GM23248 (cell line): ENCODE measurements around the gene MOB3B.

Source experiments
- EZH2 ChIP-seq: fragments of 200-600 bp; sonication (generic); IDR thresholded peaks from 2 replicates; pipeline ENCODE4 v1.6.1; 2018; ENCODE audit warnings: antibody characterized with exemption, mild to moderate bottlenecking; ENCODE audit not compliant: insufficient read depth, poor library complexity, severe bottlenecking
- EZH2phosphoT487 ChIP-seq: fragments of 200-600 bp; sonication (generic); IDR thresholded peaks from 2 replicates; pipeline ENCODE4 v1.6.1; 2018; ENCODE audit warnings: antibody characterized with exemption, moderate library complexity, mild to moderate bottlenecking, low read depth; ENCODE audit not compliant: insufficient read depth

DNA sequence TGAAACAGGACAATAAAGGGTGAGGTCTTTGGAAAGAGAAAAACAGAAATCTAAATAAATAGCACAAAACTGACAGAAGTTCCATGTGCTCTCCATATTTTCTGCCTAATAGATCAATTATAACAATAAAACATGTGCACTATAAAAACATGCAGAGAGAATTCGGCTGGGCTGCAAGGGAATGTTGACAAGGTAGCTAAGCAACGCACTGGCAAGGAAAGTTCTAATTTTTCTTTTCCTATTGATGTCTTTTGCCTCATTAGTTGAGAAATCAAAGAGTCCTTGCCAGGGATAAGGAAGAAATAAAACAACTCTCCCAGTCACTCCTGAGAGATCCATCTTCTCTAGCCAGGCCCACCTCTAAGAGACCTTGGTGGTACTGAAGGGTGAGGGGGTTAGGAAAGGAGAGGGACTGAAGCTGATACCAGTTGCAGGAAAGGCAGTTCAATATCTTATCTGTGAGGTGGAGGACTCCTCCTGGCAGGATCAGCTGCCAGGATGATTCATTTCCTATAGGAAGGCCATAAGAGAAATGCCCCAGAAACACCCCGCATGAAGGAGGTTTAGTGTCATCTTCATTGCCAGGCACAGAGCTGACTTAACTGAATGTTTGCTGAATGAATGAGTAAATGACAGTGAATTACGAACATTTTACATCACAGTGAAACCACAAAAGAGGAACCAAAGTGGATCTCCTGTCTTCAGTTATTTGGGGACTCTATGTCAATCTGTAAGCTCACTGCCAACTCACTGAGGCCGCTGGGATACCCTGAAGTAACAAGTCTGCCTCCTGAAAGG is 69.2 kb downstream of the MOB3B start:
- TF ChIP-seq EZH2: no peak
- no peak for TF ChIP-seq EZH2phosphoT487
